Type B pancreatic cell (in vitro differentiated cells): ENCODE results near the gene CNTNAP3. TPM values are rescaled to one million over a fixed set of nuclear protein-coding genes. Genes with fewer than 3 reads are reported as not detected.
"Not testable (repeated sequence)": the region's sequence is repeated elsewhere in the genome, so short reads cannot be mapped to it uniquely, and the experiment has no call there.

Experiments used
- DNase-seq: peaks from one replicate; pipeline ENCODE4 v3.0.0; 2021; ENCODE audit warnings: mixed read lengths; ENCODE audit not compliant: unreplicated experiment; ENCODE audit errors: extremely low spot score
- H3K27ac Mint-ChIP-seq: 2 replicates; pipeline ENCODE4 v1.8.0; 2021; ENCODE audit warnings: mild to moderate bottlenecking, mixed read lengths
- H3K27me3 Mint-ChIP-seq: 2 replicates; pipeline ENCODE4 v1.8.0; 2021; ENCODE audit warnings: mixed read lengths
- H3K36me3 Mint-ChIP-seq: 2 replicates; pipeline ENCODE4 v1.8.0; 2021; ENCODE audit warnings: mixed read lengths
- H3K4me1 Mint-ChIP-seq: one replicate; pipeline ENCODE4 v1.8.0; 2021; ENCODE audit warnings: mixed read lengths; ENCODE audit not compliant: unreplicated experiment
- H3K4me3 Mint-ChIP-seq: 2 replicates; pipeline ENCODE4 v1.8.0; 2021; ENCODE audit warnings: mild to moderate bottlenecking, mixed read lengths
- H3K9me3 Mint-ChIP-seq: 2 replicates; pipeline ENCODE4 v1.8.0; 2021; ENCODE audit warnings: mixed read lengths
- long read RNA-seq: library from polyadenylated mRNA; unstranded; transcript quantifications from one replicate; pipeline ENCODE4 v2.0.0, GENCODE V29; 2020
- total RNA-seq: library from RNA; stranded (reverse); gene quantifications from 2 replicates; pipeline ENCODE4 v1.2.1, GENCODE V29; 2021; ENCODE audit warnings: low replicate concordance

CNTNAP3 gene
- 3.1 and 21.1 TPM in 2 replicates for total RNA-seq
- long read RNA-seq, partial matches to known transcripts, result 0 of 2 reads
- long read RNA-seq, other reads (novel, unspliced or antisense), result 2 of 2 reads

DNA sequence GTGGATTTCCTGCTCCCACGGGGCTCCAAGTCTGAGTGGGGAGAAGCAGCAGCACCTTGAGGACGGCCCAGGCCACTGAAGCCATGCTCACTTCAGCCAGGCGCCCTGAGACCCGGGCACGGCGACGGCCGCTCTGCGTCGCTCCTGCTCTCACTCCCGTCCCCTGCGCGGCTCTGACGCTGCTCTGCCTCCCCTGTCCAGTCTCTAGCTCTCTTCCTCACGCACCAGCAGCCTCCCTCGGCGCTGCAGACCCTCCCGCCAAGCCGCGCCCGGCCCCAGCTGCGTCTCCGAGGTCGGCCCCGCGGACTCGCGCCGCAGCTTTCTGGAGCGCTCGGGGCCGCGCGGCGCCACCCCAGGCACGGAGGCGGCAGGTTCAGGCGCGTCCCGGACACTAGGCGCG is at the start of gene CNTNAP3:
CNTNAP3 (minus strand) TSS at position 188 of the 400 bp plus-strand sequence; CDS start at position 85, 103 bp downstream.
- not testable (repeated sequence) for H3K27ac Mint-ChIP-seq

DNA sequence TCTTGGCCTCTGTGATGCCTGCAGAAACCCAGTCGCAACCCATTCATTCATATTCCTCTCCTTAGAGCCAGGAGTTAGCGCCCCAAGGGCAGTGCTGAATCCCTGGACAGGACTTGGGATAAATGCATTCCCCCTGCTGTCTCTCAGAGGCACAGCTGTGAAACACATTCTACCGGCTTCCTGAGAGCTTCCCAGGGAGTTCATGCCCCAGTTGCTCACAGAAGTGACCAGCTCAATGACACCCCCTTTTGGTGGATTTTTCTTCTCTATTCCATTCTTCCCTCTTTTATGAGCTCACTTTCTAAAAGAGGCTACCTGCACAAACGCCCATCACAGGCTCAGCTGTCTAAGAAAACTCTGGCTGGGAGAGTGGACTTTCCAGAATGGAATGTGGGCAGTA is 8.0 kb downstream of the CNTNAP3 start:
- not testable (repeated sequence) for H3K27ac Mint-ChIP-seq, H3K36me3 Mint-ChIP-seq, H3K27me3 Mint-ChIP-seq, DNase-seq, H3K4me1 Mint-ChIP-seq, H3K4me3 Mint-ChIP-seq, H3K9me3 Mint-ChIP-seq

More for the DNA sequence above, at the start of gene CNTNAP3:
- H3K4me3 Mint-ChIP-seq, result peak within 1 kb of the TSS; percentile 79
- H3K9me3 Mint-ChIP-seq, H3K36me3 Mint-ChIP-seq, H3K27me3 Mint-ChIP-seq, H3K4me1 Mint-ChIP-seq: not testable (repeated sequence)
- peak; percentile 39 for DNase-seq

DNA sequence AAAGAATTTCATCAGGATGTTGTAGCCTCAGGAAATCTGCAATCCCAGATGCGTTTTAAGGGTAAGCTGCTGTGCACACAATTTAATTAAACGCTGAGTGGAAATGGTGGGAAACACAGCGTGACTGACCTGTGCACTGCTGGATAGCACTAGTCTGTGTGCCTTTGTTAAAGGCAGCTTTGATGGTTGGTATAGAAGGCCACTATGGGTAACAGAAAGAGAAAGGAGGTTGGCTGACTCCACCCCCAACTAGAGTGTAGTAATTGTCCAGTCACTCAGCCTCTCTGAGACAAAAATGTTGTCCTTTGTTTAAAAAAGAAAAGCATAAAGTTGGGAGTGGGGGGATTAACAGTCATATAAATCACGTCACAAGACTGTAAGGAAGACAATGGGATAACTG is 45.5 kb downstream of the CNTNAP3 start:
- not testable (repeated sequence) for H3K36me3 Mint-ChIP-seq, H3K9me3 Mint-ChIP-seq, H3K27ac Mint-ChIP-seq, H3K27me3 Mint-ChIP-seq, H3K4me1 Mint-ChIP-seq, DNase-seq, H3K4me3 Mint-ChIP-seq

DNA sequence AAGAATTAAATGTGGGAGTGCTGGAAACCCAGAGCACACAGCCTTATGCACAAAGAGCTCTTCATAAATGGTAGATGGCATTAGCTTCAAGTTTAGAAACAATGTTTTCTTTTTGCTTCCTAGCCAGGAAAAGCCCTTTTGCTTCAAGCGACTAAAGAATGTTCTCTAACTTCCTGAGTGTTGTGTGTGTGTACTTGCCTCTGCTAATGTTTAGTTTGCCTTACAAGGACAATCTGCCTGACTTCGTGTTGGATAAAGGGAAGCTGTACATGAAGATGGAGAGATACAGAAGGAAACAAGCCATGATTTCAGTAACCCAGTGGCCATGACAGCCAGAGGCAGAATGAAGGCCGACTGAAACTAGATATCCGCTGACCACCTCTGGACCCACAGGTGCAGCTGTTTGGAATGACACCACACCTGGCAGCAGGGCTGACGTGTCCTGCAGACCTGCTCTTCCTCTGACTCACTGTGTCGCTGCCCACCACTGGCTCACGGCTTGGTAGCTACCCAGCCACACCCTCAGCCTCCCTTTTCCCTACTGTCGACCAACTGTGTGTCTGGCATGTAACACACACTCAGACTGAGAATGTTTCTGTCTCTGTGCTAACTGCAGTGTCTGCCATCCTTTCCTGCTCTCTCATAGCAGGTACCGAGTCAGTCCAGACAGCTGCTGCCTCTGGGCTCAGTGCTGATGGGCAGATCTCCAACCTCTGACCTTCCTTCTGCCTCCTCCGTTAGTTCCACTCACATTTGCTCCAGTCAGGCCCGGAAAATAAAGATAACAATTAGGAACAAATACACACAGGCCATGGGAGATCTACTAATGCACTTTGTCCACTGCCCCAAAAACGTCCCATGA is 55.6 kb downstream of the CNTNAP3 start:
- H3K4me3 Mint-ChIP-seq, H3K4me1 Mint-ChIP-seq, H3K27me3 Mint-ChIP-seq, H3K27ac Mint-ChIP-seq, H3K36me3 Mint-ChIP-seq, DNase-seq, H3K9me3 Mint-ChIP-seq: not testable (repeated sequence)

DNA sequence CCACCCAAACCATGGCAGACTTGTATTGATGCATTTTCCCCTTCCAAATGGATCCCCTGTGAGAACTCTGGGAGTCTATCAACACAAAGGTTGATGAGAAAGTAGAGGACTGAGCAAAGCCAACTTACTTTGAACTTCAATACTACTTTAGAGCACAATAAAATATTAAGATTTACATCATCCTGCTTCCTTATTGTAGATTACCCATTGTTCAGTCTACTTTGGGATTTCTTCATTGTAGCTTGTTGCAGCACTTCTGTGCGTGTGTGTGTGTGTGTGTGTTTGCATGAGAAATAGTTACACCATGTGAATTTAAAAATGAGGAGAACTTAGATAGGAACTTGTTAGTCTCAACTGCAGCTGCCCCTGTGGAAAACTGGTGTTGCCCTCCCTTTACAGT is 72.0 kb downstream of the CNTNAP3 start:
- not testable (repeated sequence) for H3K9me3 Mint-ChIP-seq, H3K4me3 Mint-ChIP-seq, H3K36me3 Mint-ChIP-seq, DNase-seq, H3K4me1 Mint-ChIP-seq, H3K27ac Mint-ChIP-seq, H3K27me3 Mint-ChIP-seq

DNA sequence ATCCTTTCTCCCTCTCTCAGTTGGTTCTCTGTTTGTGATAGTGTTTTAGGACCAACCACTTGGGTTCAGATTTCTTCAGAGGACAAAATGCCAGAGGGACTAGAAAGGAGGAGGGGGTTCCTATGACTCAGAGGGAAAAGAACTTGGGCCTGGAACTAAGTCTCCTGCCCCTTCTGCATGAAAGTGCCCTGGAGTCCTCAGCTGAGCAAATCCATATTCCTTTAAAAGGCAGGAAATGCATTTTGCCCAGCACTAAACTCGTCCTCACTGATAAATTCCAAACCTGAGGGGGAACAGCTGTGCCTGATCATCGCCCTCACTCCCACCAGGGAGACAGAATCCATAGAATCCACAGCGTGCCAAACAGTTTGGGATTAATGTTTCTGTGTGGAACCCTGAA is 78.2 kb downstream of the CNTNAP3 start:
- H3K4me3 Mint-ChIP-seq, H3K27ac Mint-ChIP-seq, H3K4me1 Mint-ChIP-seq, H3K9me3 Mint-ChIP-seq, H3K36me3 Mint-ChIP-seq, DNase-seq, H3K27me3 Mint-ChIP-seq: not testable (repeated sequence)

DNA sequence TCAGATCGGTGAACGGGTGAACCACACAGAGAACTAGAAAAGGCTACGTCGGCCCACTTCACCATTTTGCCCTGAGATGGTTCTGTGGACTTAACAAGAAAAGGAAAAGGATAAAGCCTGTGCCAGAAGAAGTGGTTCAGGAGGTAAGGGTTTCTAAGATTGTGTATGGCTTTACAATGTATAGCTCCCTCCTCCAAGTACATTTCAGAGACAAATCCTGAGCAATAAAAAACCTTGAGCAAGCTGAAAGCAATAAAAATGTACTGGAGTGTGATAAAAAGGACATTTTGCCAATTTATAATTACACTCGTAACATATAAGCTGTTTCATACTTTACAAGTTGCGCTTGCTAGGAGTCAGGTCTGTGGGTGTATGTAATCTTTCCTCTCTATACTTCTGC is 81.3 kb downstream of the CNTNAP3 start:
- not testable (repeated sequence) for H3K27me3 Mint-ChIP-seq, H3K9me3 Mint-ChIP-seq, DNase-seq, H3K36me3 Mint-ChIP-seq, H3K4me1 Mint-ChIP-seq, H3K27ac Mint-ChIP-seq, H3K4me3 Mint-ChIP-seq

DNA sequence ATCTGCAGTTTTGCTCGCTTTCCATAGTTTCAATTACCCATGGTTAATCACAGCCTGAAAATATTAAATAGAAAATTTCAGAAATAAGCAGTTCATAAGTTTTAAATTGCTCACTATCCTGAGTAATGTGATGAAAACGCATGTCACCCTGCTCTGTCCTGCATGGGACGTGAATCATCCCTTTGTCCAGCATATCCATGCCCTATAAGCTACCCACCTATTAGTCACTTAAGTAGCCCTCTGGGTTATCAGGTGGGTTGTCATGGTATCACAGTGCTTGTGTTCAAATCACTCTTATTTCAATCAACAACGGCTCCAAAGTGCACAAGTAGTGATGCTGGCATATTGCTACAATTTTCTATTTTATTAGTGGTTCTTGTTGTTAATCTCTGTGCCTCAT is 82.1 kb downstream of the CNTNAP3 start:
- H3K4me3 Mint-ChIP-seq, DNase-seq, H3K36me3 Mint-ChIP-seq, H3K4me1 Mint-ChIP-seq, H3K9me3 Mint-ChIP-seq, H3K27me3 Mint-ChIP-seq, H3K27ac Mint-ChIP-seq: not testable (repeated sequence)

DNA sequence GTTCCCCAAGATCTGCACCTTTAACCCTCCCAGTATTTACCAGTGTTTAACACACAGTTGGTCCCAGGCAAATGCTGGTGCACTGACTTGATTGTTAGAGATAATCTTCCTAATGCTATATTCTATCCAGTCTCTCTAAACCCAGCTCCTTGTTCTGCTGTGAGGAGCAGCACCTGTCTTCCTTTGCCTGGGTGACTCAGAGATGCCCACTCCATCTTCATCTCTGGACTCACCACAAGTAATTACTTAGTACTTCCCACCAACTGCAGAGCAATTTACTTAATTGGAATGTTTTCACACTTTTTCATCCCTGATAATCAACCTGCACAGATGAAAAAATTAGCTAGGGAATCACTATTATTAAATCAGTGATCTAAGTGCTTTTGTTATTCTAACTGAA is 87.6 kb downstream of the CNTNAP3 start:
- not testable (repeated sequence) for H3K36me3 Mint-ChIP-seq, H3K4me1 Mint-ChIP-seq, H3K27me3 Mint-ChIP-seq, H3K27ac Mint-ChIP-seq, H3K9me3 Mint-ChIP-seq, DNase-seq, H3K4me3 Mint-ChIP-seq

DNA sequence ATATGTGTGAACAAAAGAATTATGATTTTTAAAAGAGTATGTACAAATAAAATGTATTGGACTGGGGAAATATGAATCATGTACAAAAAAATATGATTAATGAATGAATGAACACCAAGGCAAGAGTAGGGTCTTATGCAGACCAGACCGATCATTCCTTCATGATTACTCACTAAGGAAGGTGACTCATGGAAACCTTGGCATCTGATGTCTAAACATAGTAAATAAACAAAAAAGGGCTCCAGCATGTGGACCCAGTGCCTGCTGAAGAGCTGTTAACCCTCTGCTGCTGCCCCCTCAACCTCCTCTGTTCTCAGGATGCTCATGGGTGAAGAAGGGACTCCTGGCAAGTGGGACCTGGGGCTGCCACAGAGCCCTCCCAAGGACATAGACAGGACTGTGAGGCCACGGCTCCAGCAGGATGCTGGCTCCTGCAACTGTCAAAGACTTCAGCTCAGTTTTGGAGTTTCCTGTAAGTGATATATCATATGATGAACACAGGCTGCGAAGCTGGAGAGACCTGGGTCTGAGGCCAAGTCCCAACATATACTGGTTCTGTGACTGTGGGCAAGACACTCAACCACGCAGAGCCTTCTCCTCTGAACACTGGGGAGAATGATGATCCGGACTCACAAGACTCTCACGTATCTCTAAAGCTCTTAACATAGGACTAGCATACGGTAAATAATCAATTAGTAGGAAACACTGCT is 89.8 kb downstream of the CNTNAP3 start:
- H3K27ac Mint-ChIP-seq, H3K36me3 Mint-ChIP-seq, DNase-seq, H3K4me3 Mint-ChIP-seq, H3K27me3 Mint-ChIP-seq, H3K4me1 Mint-ChIP-seq, H3K9me3 Mint-ChIP-seq: not testable (repeated sequence)

DNA sequence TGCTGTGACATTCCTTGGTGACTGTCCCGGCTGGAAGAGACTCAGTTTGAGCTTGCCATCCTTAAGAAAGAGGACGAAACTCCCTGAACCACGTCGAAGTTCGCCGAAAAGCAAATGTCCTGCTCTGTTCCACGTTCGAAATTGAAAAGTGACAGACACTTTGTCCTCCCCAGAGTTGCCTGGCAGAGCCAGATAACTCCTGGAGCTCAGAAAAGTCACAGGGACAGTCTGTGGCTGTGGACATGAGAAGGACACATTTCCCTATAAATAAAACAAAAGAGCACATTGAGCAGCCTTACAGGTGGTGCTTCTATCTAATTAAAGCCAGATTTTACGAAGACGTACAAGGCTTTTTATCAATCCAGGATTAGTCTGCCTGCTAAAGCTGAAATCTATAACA is 116.6 kb downstream of the CNTNAP3 start:
- H3K4me3 Mint-ChIP-seq, DNase-seq, H3K4me1 Mint-ChIP-seq, H3K27me3 Mint-ChIP-seq, H3K36me3 Mint-ChIP-seq, H3K27ac Mint-ChIP-seq, H3K9me3 Mint-ChIP-seq: not testable (repeated sequence)

DNA sequence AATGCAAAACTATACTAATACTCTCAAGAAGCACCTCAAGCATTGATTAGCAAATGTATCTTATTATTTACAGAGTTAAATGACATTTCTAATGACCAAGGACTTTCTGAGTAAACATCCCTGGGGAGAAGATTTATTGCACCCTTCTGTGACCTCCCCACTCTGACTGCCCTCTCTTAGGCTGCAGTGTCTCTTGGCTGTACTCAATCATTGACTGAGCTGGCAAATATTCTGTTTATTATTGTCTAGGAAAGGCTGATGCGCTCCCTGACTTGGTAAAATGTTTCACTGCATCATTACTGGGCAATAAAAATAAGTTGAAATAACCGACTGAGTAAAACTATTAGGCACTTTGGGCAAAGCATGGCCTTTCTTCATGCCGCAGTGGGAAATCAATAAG is 130.3 kb downstream of the CNTNAP3 start:
- not testable (repeated sequence) for H3K36me3 Mint-ChIP-seq, DNase-seq, H3K9me3 Mint-ChIP-seq, H3K4me1 Mint-ChIP-seq, H3K4me3 Mint-ChIP-seq, H3K27me3 Mint-ChIP-seq, H3K27ac Mint-ChIP-seq

DNA sequence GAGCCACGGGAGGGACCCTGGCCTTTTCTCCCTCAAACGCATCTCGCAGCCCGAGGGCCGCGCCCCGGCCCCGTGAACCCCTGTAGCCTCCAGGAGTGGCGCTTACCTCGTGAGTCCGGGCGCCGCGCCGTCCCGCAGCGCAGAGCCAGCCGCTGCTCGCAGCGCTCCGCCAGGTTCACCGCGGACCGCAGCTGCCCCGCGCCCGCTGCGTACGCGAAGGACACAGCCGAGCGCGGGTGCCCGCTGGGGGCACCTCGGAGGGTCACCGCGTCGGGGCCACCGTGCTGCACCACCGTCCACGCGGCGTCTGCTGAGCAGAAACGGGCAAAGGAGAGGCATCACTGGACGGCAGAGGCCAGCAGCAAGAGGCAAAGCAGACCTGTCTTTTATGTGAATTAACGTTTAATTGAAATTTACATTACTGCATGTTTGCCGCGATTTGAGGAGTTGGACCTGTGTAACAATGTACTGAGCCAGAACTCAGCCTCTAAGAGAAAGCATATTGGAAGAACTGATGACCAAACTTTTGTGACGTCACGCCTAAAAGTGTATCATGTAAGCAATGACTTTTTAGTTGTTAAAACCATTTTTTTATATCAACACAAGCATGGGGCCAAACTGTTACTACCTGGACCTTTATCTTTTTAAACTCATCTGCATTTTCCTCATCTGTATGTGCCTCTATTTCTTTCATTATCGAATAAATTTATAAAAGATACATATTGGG is 155.0 kb downstream of the CNTNAP3 start:
- not testable (repeated sequence) for H3K36me3 Mint-ChIP-seq, H3K9me3 Mint-ChIP-seq, H3K27ac Mint-ChIP-seq, H3K27me3 Mint-ChIP-seq, H3K4me1 Mint-ChIP-seq, H3K4me3 Mint-ChIP-seq, DNase-seq

DNA sequence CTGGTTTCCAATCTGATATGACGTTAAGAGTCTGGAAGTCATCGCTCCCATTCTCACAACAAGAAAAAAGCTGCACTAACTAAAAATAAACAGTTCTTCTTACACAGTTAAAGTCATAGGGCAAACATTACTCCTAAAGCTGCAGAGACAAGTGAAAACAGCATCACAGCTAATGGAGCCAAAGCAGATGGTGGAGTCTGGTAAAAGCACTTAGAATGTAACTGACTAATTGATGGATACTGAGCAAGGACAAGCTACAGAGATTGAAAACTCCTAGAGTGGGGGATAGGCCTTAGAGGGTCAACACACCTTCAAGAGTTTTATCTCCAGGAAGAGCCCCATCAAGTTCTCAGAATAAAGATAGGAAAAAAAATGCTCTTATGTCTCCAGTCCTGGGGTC is 166.6 kb downstream of the CNTNAP3 start:
- not testable (repeated sequence) for H3K36me3 Mint-ChIP-seq, H3K9me3 Mint-ChIP-seq, H3K4me1 Mint-ChIP-seq, H3K27ac Mint-ChIP-seq, H3K27me3 Mint-ChIP-seq, DNase-seq, H3K4me3 Mint-ChIP-seq
